Hematopoietic multipotent progenitor cell treated with erythropoietin and hydrocortisone succinate and interleukin-3 and kit ligand, for 17 days (in vitro differentiated cells): ENCODE measurements around the gene PPFIBP2.

ENCODE experiments used
- DNase-seq: peaks from one replicate; pipeline ENCODE4 v3.0.0-alpha.2; 2015; ENCODE audit warnings: low spot score

The PPFIBP2 gene

DNA sequence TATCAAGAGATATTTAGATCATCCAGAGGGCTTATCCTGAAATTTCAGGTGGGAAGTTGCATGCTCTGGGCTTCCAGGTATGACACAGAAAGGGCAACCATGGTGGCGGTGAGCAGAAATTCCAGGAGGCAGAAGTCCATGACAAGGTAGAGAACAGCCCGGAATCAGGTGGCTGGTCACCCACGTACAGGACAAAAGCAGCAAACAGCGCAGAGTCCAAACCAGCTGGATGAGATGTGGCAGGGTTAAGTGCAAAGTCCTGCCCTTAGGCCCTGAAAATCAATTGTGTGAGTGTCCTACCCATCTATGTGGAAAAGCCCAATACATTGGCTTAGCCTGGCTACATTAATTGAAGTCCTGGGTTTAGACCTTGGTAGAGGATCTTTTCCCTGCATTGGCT is 11.6 kb downstream of the PPFIBP2 start:
- no peak for DNase-seq

DNA sequence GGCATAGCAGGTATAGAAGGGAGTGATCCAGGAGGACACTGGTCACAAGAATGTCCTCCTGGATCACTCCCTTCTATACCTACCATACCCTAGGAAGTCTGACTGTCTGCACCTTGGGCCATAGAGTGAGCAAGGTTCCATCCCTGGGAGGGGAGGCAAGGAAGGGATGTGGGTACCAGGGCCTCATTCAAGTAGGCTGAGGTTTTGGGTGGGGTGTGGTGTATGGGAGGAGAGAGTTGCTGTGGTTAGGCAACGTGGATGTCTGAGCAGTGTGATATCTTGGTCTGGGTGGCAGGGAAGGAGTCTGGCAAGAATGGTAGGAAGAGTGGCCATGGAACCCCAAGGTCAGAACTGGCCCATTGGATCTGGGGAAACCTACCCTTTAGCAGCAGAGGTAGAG is 13.2 kb downstream of the PPFIBP2 start:
- DNase-seq = no peak

- no peak for DNase-seq
Measured at GRCh38 chr11:7528514-7529049, 14.8 kb downstream of the PPFIBP2 start.

DNA sequence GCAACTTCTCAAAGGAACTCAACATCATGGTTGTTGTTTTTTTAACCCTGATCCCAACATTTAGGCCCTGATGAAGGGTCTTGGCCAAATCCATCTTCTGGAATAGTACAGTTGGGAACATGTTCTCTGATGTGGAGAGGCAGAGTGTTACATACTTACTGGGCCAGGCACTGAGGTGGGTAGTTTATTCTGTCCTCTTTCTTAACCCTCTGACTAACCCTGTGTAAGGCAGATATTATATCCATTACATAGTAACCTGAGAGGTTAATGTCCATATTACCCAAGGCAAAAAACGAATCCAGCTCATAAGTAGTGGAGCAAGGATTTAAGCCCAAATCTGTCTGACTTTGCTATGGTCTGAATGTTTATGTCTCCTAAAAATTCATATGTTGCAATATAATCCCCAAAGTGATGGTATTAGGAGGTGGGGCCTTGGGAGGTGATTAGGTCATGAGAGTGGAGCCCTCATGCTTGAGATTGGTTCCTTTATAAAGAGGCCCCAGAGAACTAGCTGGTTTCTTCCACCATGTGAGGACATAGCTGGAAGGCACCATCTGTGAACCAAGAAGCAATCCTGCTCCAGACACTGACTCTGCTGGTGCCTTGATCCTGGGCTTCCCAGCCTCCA is 16.3 kb downstream of the PPFIBP2 start:
- DNase-seq = no peak

DNA sequence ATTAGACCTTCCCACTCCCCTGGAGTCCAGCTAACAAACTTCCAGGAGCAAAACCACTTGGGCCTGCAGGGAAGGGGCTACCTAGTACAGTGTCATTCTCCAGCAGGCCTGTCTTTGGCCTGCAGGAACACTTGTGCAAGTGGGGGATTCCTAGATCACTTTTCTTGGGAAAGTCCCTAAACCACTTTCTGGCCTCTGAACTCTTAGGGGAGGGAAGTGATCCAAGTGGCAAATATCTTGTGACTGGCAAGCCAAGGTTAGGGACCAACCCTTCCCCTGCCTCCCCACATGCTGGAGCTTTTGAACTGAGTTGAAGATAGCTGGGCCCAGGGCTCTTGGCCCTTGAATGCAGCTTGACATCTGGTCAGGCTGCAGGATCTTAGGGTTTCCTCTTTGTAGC is 17.2 kb downstream of the PPFIBP2 start:
- no peak for DNase-seq

GRCh38 chr11:7532405-7533145 is 18.8 kb downstream of the PPFIBP2 start:
- no peak for DNase-seq

- DNase-seq = no peak
Measured at GRCh38 chr11:7533199-7534041, 19.6 kb downstream of the PPFIBP2 start.

- no peak for DNase-seq
Measured at GRCh38 chr11:7534042-7534378, 20.2 kb downstream of the PPFIBP2 start.

DNA sequence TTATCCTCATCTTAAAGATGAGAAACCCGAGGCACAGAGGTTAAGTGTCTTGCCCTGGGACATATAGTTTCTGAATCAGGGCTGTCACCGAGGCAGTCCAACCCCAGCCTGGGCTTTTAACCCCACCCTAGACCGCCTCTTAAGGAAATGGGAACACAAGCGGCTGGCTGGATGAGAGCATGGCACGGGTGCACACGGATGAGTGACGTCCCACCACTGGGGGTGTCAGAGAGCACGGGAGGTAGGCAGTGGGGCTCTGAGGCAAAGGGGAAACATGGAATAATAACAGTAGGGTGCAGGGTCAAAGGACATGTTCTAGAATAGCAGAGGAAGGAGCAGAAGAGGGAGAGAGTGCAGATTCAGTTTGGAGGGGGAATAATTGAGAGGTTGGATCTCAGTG is 22.3 kb downstream of the PPFIBP2 start:
- no peak for DNase-seq

DNA sequence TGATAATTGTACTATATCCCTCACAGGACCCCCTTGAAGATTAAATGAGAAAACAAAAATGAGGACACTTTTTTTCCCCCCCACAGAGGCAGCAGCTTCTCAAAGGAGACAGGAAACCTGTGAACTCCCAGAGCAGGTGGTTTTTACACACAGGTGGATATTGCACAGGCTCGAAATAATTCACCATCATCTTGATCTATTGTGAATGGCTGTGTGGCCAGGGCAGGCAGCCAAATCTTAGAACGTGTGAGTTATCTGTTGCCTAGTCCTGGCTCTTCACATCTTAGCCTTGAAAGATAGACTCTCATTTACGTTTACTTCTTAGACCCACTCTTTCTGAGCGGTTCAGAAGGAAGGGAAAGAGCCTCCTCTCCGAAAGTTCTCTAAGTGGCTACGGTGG is 23.5 kb downstream of the PPFIBP2 start:
- no peak for DNase-seq

DNA sequence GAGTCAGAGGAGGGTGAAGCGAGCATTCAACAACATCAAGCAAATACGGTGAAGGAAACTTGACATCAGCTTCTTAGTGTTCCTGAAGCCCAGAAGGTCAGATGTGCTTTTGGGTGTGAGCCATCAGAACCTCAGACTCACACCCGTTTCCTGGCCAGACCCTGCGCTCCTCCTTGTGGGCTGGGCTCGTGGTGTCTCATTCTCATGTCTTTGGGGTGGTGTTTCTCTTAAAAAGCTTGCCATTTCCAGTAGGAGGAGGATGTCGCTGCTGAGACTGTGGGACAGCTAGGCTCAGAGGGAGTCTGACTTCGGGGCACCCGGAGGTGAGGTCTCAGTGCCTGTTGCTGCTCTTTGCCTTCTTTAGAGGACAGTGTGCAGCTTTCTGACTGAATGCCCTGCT is 24.2 kb downstream of the PPFIBP2 start:
- no peak for DNase-seq

- no peak for DNase-seq
Measured at GRCh38 chr11:7538466-7539454, 25.0 kb downstream of the PPFIBP2 start.

DNA sequence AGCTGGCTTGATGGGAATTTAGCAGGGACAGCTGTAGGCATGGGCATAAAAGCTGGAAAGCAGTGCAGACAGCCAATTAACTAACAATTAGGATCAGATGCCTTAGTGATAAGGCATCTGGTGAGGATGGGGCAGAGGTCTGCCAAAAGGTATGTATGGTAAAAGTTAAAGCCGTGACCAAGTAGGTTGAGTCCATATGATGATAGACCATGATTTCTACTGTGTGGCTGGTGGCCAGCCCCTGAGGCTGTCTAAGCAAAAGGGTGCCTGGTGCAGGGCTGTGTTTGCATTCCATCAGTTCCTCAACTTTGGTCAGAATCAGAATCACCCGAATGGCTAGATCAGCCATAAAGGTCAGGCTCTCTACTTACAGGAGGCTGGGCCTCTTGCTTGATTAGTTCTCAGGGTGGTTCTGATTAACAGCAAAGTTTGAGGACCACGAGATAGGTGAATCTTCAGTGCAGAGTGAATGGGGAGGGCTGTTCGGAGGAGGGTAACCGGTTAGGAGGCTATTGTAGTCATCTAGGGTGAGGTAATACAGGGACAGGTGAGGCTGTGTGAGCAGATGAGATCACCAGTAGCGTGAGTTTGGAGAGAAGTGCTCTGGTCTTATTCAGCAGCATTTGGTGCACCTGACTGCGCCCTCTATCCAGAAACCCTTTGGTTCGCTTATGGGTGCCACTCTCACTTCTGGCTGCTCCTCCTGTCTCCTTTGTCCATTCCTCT is 27.2 kb downstream of the PPFIBP2 start:
- no peak for DNase-seq

GRCh38 chr11:7543302-7543701 is 29.5 kb downstream of the PPFIBP2 start:
- DNase-seq = no peak

- no peak for DNase-seq
Measured at GRCh38 chr11:7544021-7544420, 30.2 kb downstream of the PPFIBP2 start.

GRCh38 chr11:7545611-7546010 is 31.8 kb downstream of the PPFIBP2 start:
- DNase-seq = no peak

DNA sequence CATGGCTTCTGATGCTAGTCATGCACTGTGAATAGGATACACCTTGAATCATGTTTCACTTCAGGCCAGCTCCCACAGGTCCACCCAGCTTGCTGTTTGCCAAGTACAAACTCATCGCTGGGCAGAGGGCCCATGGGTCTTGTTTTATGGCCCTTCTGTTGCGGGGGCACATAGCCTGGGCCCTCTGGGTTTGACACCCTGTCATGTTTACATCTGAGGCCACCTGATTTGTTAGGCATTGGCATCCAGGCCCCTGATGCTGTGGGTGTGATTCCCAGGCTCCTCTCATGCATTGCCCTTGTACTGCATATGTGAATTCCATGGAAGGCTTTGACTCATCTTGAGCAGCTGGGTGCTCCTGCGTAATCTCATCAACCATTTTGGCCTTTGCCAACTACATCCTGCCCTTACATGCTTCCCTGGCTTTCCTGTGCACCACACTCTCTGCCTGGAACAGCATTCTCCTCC is 32.6 kb downstream of the PPFIBP2 start:
- no peak for DNase-seq

- no peak for DNase-seq
Measured at GRCh38 chr11:7547687-7548086, 33.9 kb downstream of the PPFIBP2 start.

GRCh38 chr11:7548659-7549274 is 35.0 kb downstream of the PPFIBP2 start:
- no peak for DNase-seq

DNA sequence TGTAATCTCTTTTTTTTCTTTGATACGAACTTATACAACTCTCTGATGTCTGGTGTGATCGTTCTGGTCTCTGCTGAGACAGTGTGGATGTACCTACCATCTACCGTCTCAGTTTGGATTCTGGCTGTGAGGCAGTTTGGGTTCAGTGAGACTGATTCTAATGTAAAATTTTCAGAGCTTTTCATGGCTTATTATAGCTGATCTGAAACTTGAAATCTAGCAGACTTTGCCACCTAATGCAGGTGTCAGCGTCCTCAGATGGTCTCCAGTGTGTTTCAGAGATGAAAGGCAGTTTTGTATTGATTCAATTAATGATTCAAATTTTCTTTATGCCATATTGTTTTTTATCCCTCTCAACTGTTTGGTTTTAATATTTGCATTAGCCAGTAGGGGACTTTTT is 35.9 kb downstream of the PPFIBP2 start:
- DNase-seq = no peak
